PFSK-1 (cell line): ENCODE data around the gene SMAD1.

Experiments
- FOXP2 ChIP-seq: optimal IDR thresholded peaks from 2 replicates; pipeline ENCODE3; 2011; ENCODE audit warnings: borderline replicate concordance, control low read depth, inconsistent platforms; ENCODE audit not compliant: insufficient read depth; ENCODE audit errors: extremely low read length, extremely low read depth
- POLR2AphosphoS5 ChIP-seq: IDR thresholded peaks from 2 replicates; pipeline ENCODE4 v1.6.1; 2012; ENCODE audit warnings: low read depth, mild to moderate bottlenecking, control low read depth, low read length, moderate library complexity
- REST ChIP-seq, 2 experiments: IDR thresholded peaks; 2 replicates each; pipeline versions ENCODE4 v1.6.1 to v1.8.0; 2011 to 2012; ENCODE audit warnings: low read depth in 2 of 2, low read length in 2 of 2, control low read depth in 1 of 2, inconsistent platforms in 1 of 2, mild to moderate bottlenecking in 1 of 2, moderate library complexity in 1 of 2; ENCODE audit not compliant: insufficient read depth in 1 of 2
- SIN3A ChIP-seq: IDR thresholded peaks from 2 replicates; pipeline ENCODE4 v1.6.1; 2012; ENCODE audit warnings: mild to moderate bottlenecking, low read length, moderate library complexity, borderline replicate concordance; ENCODE audit not compliant: insufficient read depth
- TAF1 ChIP-seq: IDR thresholded peaks from 2 replicates; pipeline ENCODE4 v1.6.1; 2012; ENCODE audit warnings: low read length, control low read depth, borderline replicate concordance; ENCODE audit not compliant: insufficient read depth

GRCh38 chr4:145533001-145533400 is 51.3 kb downstream of the SMAD1 start:
- TF ChIP-seq REST (IDR thresholded peaks at IDR 0.05; ENCODE audit: insufficient read depth in 1 of 2, low read depth in 2 of 2, low read length in 2 of 2): no peak
- no peak for TF ChIP-seq POLR2AphosphoS5
- TF ChIP-seq SIN3A: no peak
- TF ChIP-seq TAF1: no peak
- no peak for TF ChIP-seq FOXP2
